ENCODE results near the gene TMEM147. TPM values are rescaled to one million over a fixed set of nuclear protein-coding genes. Genes with fewer than 3 reads are reported as not detected.

TMEM147 gene
- total RNA-seq, 2 donors from 2014 or later = 45.0 to 74.1 TPM

DNA sequence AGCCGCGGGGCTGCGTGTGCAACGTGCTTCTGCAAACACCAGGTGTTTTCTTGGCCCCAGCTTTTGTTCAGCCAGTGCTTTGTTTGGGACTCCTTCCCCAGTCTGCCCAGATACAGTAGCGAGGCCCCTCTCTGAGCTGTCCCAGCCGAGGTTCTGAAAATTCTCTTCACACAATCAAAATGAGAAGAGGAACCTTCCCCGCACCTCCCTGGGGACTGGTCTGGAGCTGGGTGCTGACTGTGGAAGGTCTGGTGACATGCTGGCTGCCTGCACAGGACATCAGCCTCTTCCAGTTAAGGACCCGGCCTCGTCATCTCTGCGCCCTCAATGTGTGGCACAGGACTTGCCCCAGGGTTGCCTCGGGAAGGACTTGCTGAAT is 13.8 kb downstream of the TMEM147 start:
- H3K27me3 Mint-ChIP-seq = peaks cover 35% of the 10 kb centered on the region
- no peak for ATAC-seq (replicated peaks)
- H3K36me3 Mint-ChIP-seq (ENCODE audit: low read depth) = no peaks in the 10 kb centered on the region
- no peak overlapping the region for H3K27ac Mint-ChIP-seq
- peak overlapping the region; percentile 18 for H3K4me3 Mint-ChIP-seq
- peaks cover 8% of the 10 kb centered on the region for H3K4me1 Mint-ChIP-seq
- no peaks in the 10 kb centered on the region for H3K9me3 Mint-ChIP-seq

DNA sequence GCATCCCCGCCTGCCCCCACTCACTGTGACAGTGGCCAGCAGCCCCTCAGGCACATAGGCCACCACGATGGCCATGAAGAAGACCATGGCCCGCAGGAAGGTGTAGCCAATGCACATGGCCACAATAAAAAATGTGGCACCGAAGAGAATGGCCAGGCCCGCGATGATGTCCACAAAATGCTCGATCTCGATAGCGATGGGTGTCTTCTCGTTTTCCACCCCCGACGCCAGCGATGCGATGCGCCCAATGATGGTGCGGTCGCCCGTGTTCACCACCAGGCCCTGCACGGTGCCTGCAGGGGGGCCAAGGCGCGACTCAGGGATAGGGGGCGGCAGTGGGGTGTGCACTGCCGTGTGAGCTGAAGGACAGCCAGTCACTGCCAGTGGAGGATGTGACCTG is 14.4 kb downstream of the TMEM147 start:
- ATAC-seq (replicated peaks) = no peak
- Mint-ChIP-seq H3K4me1 (peaks cover 8% of the 10 kb centered on the region), H3K4me3 (no peak overlapping the region), H3K9me3 (no peaks in the 10 kb centered on the region), H3K36me3 (ENCODE audit: low read depth) (no peaks in the 10 kb centered on the region), H3K27me3 (peaks cover 35% of the 10 kb centered on the region), H3K27ac (no peak overlapping the region)

DNA sequence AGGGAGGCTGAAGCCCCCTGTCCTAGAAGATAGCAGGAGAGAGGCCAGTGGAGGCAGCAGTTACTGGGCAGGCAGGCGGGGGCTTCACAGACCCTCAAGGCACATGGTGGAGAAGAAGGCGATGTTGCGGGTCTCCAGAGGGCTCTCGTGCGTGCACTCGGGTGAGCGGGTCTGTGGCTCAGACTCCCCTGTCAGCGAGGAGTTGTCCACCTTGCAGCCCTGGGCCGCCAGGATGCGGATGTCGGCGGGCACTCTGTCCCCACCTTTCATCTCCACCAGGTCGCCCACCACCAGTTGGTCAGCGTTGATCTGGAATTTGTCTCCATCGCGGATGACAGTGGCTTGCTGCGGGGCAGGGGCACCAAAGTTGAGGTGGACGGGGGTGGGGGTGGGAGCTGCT is 14.8 kb downstream of the TMEM147 start:
- Mint-ChIP-seq H3K4me3 (no peak overlapping the region), H3K36me3 (ENCODE audit: low read depth) (no peaks in the 10 kb centered on the region), H3K4me1 (peaks cover 8% of the 10 kb centered on the region), H3K27ac (no peak overlapping the region), H3K27me3 (peaks cover 37% of the 10 kb centered on the region), H3K9me3 (no peaks in the 10 kb centered on the region)
- no peak for ATAC-seq (replicated peaks)

DNA sequence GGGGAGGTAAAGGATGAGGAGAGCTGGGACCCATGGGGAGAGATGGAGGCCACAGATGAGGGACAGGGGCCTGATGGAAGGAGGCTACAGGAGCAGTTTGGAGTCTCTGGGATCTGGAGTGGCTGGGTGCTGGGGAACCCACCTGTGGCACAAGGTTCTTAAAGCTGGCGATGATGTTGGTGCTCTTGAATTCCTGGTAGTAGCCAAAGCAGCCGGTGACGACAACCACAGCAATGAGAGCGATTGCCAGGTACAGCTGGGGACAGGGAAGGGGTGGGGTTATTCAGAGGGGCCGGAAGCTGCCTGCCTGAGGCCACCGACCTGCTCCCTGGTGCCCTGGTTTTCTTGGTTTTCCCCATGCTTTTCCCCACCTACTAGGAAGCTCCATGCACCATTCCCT is 15.3 kb downstream of the TMEM147 start:
- Mint-ChIP-seq H3K4me3 (no peak overlapping the region), H3K4me1 (peaks cover 8% of the 10 kb centered on the region), H3K27me3 (peaks cover 41% of the 10 kb centered on the region), H3K9me3 (no peaks in the 10 kb centered on the region), H3K27ac (no peak overlapping the region), H3K36me3 (ENCODE audit: low read depth) (no peaks in the 10 kb centered on the region)
- ATAC-seq (replicated peaks) = no peak

DNA sequence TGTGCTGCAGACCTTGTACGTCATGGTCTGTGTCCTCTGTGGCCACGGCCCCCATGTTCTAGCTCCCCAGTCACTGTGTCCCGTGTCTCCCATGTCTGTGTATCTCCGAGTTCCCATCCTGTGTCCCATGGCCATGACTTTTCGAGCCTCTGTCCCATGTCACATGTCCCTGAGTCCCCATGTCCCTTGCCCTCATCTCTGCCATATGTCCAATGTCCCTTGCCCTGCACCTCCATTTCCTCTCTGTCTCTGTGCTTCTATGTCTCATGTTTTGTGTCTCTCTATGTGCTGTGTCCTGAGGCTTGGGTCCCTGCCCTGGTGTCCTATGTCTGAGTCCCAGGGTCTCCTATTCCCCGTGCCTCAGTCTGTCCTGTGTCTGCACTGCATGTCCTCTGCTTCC is 16.0 kb downstream of the TMEM147 start:
- H3K27ac Mint-ChIP-seq = no peak overlapping the region
- peaks cover 8% of the 10 kb centered on the region for H3K4me1 Mint-ChIP-seq
- H3K27me3 Mint-ChIP-seq = peaks cover 42% of the 10 kb centered on the region
- no peak overlapping the region for H3K4me3 Mint-ChIP-seq
- no peaks in the 10 kb centered on the region for H3K36me3 Mint-ChIP-seq (ENCODE audit: low read depth)
- H3K9me3 Mint-ChIP-seq = no peaks in the 10 kb centered on the region
- no peak for ATAC-seq (replicated peaks)

DNA sequence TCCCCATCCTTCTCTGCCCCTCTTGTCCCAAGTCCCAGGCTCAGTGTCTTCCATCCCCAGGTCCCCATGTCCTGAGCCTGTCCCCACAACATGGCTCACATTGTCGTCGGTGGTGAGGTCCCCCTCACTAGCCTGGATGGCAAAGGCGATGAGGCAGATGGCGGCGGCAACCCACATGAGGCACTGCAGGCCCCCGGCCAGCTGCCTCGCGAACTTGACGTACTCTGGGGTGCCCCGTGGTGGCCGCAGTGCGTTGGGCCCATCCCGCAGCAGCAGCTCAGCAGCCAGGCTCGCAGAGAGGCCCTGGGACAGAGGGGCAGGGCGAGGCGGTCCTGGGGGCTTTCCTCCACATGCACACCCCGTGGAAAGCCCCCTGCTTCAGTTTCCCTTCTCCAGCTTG is 16.9 kb downstream of the TMEM147 start:
- H3K27me3 Mint-ChIP-seq = peaks cover 43% of the 10 kb centered on the region
- ATAC-seq (replicated peaks) = no peak
- no peaks in the 10 kb centered on the region for H3K9me3 Mint-ChIP-seq
- peaks cover 5% of the 10 kb centered on the region for H3K4me1 Mint-ChIP-seq
- no peaks in the 10 kb centered on the region for H3K36me3 Mint-ChIP-seq (ENCODE audit: low read depth)
- no peak overlapping the region for H3K27ac Mint-ChIP-seq
- no peak overlapping the region for H3K4me3 Mint-ChIP-seq

DNA sequence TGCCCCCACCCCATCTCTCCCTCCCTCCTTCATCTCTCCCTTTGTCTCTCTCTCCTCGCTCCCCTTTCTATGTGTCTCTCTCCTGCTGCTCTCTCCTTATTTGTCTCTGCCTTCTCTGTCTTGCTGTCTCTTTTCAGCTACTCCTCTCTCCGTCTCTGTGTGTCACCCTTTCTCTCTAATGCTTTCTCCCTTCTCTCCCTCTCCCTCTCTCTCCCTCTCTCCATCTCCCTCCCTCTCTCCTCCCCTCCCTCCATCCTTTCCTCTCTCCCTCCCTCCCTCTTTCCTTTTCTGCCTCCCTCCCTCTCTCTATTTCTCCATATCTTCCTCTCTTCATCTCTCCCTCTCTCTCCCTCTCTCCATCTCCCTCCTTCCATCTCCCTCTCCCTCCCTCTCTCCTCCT is 17.4 kb downstream of the TMEM147 start:
- Mint-ChIP-seq H3K36me3 (ENCODE audit: low read depth) (no peaks in the 10 kb centered on the region), H3K4me1 (peaks cover 4% of the 10 kb centered on the region), H3K4me3 (no peak overlapping the region), H3K27me3 (peaks cover 42% of the 10 kb centered on the region), H3K27ac (no peak overlapping the region), H3K9me3 (no peaks in the 10 kb centered on the region)
- no peak for ATAC-seq (replicated peaks)

DNA sequence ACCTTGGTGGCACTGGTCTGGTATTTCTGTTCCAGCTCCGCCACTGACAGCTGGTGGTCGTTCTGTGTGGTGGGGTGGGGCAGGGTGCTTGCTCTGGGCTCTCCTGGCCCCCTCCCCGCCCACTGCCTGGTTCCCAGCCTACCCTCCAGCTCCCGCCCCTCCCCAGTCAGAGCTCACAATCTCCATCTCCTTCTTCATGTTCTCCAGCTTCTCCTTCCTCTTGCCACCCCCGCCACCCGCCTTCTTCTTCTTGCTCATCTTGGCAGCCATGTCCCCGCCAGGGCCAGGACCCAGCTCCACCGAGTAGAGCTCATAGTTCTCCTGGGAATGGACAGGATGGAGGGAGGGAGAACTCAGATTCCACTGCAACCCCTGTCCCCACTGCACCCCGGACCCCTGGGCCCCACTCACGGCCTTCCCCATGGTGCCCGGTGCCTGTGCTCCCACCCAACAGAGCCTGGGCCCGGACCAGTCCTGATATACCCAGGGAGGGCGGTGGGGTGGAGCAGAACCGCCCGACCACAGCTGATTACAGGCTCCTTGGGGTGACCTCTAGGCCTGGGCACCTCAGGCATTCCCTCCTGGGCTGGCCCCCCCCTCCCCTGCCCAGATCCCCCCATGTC is 17.9 kb downstream of the TMEM147 start, which contains the start of gene ATP4A:
Gene ATP4A, minus strand, starts transcription at position 452 of the 623 bp plus-strand sequence. Its CDS starts 29 bp downstream, at position 423.
- no peak for ATAC-seq (replicated peaks)
- Mint-ChIP-seq H3K4me1 (peaks cover 4% of the 10 kb centered on the region), H3K4me3 (no peak within 1 kb of the TSS), H3K27me3 (peaks cover 42% of the 10 kb centered on the region), H3K36me3 (ENCODE audit: low read depth) (no peaks in the 10 kb centered on the region), H3K27ac (no peak within 1 kb of the TSS), H3K9me3 (no peaks in the 10 kb centered on the region)

DNA sequence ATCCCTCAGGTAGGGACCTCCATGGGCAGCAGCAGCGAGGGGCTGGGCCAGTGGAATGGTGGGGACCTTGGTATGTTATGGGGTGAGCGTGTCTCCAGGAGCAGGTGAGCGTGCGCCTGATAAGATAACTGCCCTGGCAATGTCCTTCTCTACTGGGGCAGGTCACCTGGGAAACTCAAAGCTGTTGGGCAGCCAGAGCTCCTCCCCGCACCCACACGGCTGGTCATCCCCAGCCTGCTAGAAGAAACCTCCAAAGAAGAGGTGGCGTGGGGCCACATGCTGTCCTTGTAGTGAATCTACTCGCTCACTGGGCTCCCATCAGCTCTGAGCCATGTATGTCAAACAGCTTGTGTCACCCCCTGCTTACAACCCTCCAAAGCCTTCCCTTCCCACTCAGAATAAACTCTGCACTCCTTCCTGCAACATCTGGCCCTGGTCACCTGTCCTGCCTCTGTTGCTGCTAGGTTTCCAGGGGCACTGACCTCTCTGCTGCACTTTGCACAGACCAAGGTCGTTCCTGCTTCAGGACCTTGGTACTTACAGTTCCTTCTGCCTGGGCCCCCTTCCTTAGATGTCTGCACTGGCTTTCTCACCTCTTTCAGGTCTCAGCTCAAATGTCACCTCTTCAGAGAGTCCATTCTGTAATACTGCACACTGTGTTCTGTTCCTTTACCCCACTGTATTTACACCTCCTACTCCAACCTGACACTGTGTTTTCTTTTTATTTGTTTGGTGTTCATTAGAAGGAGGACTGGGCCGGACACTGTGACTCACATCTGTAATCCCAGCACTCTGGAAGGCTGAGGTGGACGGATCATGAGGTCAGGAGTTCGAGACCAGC is 19.8 kb downstream of the TMEM147 start:
- Mint-ChIP-seq H3K27ac (no peak overlapping the region), H3K4me3 (no peak overlapping the region), H3K9me3 (no peaks in the 10 kb centered on the region), H3K27me3 (peaks cover 39% of the 10 kb centered on the region), H3K4me1 (peaks cover 4% of the 10 kb centered on the region), H3K36me3 (ENCODE audit: low read depth) (no peaks in the 10 kb centered on the region)
- ATAC-seq (replicated peaks) = no peak

DNA sequence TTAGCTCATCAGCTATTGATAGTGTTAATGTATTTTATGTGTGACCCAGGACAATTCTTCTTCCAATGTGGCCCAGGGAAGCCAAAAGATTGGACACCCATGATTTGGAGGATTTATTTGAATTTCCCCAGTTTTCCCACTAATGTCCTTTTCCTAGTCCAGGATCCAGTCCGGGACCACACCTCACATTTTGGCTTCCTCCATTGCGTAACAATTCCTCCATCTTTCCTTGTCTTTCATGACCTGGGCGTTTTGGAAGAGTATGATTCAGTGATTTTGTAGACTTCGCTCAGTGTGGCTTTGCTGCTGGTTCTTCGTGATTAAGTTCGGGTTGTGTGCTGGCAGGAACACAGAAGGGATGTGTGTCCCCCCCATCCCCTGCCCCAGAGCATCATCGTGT is 21.3 kb downstream of the TMEM147 start:
- H3K27me3 Mint-ChIP-seq = peaks cover 35% of the 10 kb centered on the region
- H3K4me1 Mint-ChIP-seq = no peaks in the 10 kb centered on the region
- no peak overlapping the region for H3K4me3 Mint-ChIP-seq
- no peaks in the 10 kb centered on the region for H3K9me3 Mint-ChIP-seq
- H3K36me3 Mint-ChIP-seq (ENCODE audit: low read depth) = no peaks in the 10 kb centered on the region
- H3K27ac Mint-ChIP-seq = no peak overlapping the region
- no peak for ATAC-seq (replicated peaks)

DNA sequence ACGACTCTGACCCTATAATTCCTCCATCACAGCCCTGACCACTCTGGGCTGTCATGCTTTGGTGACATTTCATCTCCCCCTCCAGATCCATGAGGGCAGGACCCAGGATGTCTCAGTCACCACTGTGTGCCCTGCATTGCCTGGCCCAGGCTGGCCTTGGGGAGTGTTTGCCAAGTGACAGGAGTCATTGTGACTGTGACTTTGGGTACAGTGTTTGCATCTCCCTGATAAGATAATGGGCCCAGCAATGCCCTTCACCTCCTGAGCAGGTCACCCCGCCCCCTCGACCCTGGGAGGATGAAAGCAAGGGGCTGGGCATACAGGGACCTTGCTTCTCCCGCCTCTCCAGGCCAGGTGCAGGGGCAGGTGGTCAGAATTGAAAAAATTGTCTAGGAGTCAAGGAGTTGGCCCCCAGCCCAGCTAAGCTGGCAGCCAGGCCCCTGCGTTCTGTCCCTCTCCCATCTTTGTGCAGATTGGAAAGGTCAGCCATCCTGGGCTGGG is 23.9 kb downstream of the TMEM147 start:
- no peak overlapping the region for H3K27ac Mint-ChIP-seq
- no peaks in the 10 kb centered on the region for H3K36me3 Mint-ChIP-seq (ENCODE audit: low read depth)
- ATAC-seq (replicated peaks) = no peak
- no peak overlapping the region for H3K4me3 Mint-ChIP-seq
- H3K27me3 Mint-ChIP-seq = peaks cover 24% of the 10 kb centered on the region
- H3K9me3 Mint-ChIP-seq = peaks cover 3% of the 10 kb centered on the region
- no peaks in the 10 kb centered on the region for H3K4me1 Mint-ChIP-seq

DNA sequence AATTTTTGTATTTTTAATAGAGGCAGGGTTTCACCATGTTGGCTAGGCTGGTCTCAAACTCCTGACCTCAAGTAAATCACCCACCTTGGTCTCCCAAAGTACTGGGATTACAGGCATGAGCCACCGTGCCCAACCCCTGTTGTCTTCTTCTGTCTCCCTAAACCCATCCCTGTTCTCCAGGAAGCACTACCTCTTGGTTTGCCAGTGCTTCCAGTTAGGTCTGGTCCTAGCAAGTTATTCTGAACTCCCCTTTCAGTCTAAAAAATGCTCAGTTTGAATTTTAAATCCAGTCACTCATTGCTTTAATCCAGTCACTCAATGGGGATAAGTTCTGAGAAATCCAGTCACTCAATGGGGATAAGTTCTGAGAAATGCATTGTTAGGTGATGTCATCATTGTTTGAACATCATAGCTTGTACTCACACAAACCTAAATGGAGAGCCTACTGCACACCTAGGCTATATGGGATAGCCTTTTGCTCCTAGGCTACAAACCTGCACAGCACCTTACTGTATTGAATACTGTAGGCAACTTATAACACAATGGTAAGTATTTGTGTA is 26.1 kb downstream of the TMEM147 start:
- H3K9me3 Mint-ChIP-seq = peaks cover 14% of the 10 kb centered on the region
- peak; percentile 34 for ATAC-seq (replicated peaks)

DNA sequence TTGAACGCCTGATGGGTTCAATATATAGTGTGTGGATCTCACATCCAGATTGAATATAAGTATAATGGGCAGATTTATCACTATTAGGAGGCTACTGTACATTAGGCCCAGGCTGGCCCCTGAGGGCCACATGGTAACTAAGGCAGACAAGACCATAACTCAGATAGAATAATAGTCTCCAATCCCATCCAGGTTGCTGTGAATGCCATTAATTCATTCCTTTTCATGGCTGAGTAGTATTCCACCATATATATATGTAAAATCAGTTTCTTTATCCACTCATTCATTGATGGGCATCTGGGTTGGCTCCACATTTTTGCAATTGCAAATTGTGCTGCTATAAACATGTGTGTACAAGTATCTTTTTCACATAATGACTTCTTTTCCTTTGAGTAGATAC is 32.5 kb downstream of the TMEM147 start:
- Mint-ChIP-seq H3K4me1 (peaks cover 4% of the 10 kb centered on the region), H3K27ac (no peak overlapping the region), H3K27me3 (peaks cover 12% of the 10 kb centered on the region), H3K4me3 (no peak overlapping the region), H3K36me3 (ENCODE audit: low read depth) (no peaks in the 10 kb centered on the region), H3K9me3 (peaks cover 24% of the 10 kb centered on the region)
- no peak for ATAC-seq (replicated peaks)

More for the DNA sequence above, 26.1 kb downstream of the TMEM147 start:
- no peaks in the 10 kb centered on the region for H3K36me3 Mint-ChIP-seq (ENCODE audit: low read depth)
- no peak overlapping the region for H3K4me3 Mint-ChIP-seq
- no peaks in the 10 kb centered on the region for H3K4me1 Mint-ChIP-seq
- H3K27ac Mint-ChIP-seq = no peak overlapping the region
- peaks cover 19% of the 10 kb centered on the region for H3K27me3 Mint-ChIP-seq

DNA sequence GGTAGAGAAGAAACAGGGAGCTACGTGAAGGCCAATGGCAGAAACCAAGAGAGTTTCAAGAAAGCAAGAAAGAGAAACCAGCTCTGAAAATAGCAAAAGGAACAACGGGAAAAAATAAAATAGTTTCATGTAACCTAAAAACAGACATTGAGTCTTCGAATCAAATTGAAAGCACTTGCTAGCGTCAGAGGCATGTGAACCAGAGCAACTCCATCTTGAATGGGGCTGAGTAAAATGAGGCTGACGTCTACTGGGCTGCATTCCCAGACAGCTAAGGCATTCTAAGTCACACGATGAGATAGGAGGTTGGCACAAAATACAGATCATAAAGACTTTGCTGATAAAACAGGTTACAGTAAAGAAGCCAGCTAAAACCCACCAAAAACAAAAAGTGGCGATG is 33.3 kb downstream of the TMEM147 start:
- H3K4me1 Mint-ChIP-seq = peaks cover 4% of the 10 kb centered on the region
- no peak for ATAC-seq (replicated peaks)
- H3K9me3 Mint-ChIP-seq = peaks cover 24% of the 10 kb centered on the region
- no peak overlapping the region for H3K27ac Mint-ChIP-seq
- H3K36me3 Mint-ChIP-seq (ENCODE audit: low read depth) = no peaks in the 10 kb centered on the region
- no peak overlapping the region for H3K4me3 Mint-ChIP-seq
- peaks cover 15% of the 10 kb centered on the region for H3K27me3 Mint-ChIP-seq

DNA sequence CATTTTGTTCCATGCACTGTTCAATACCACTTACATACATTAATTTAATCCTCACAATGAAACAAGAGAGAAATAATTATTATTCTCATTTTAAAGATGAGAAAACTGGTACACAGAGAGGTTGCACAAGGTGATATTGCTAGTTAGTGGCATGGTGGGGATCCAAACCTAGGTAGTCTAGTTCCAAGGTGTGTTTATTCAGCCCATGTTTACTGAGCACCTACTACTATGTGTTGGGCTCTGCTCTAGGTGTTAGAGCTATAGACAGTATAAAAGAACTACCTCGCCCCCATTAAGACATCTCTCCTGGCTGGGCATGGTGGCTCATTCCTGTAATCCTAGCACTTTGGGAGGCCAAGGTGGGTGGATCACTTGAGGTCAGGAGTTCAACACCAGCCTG is 37.3 kb downstream of the TMEM147 start:
- Mint-ChIP-seq H3K9me3 (peaks cover 2% of the 10 kb centered on the region), H3K4me3 (no peak overlapping the region), H3K27ac (no peak overlapping the region), H3K36me3 (ENCODE audit: low read depth) (no peaks in the 10 kb centered on the region), H3K4me1 (no peaks in the 10 kb centered on the region), H3K27me3 (peaks cover 18% of the 10 kb centered on the region)
- ATAC-seq (replicated peaks) = no peak

Data from activated T-helper 17 cell treated with anti-CD3 and anti-CD28 coated beads, Interleukin-2, amount 50 U/mL, for 72 hours (primary cell).